ENCODE measurements around the gene CHST4. TPM values are rescaled to one million over a fixed set of nuclear protein-coding genes. Genes with fewer than 3 reads are reported as not detected.
"Not testable (repeated sequence)": the region's sequence is repeated elsewhere in the genome, so short reads cannot be mapped to it uniquely, and the experiment has no call there.

Gene CHST4
- total RNA-seq, 4 donors from 2014 or later = 0.15 to 4.3 TPM; not detected in 2

DNA sequence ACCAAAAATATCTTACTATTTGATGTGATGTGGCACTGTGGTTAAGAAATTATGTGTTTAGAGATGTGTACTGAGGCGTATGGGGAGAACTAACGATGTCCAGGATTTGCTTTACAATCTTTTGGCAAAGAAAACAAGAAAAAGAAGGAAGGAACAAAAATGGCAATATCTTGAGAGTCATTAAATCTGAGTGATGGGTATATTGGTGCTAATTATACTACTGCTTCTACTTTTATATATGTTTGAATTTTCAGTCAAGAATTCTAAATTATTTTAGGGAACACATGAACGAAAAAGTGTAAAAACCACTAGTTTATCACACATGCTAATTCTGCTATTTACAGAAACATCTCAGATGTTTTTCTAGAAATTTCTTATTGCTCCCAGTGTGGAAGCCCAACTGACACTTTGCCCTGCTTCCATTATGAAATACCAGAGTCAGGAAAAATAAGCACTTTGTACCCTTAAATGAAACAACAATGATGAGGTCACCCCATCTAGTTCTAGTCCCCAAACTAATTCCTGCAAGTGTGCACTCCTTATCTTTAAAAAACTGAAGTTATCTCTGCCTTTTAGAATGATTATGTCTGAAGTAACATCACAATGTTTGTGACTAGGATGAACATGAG, 31.8 kb downstream of the CHST4 start:
- no peak for ATAC-seq
- no peaks in the 10 kb centered on the region for H3K27me3 ChIP-seq
- no peaks in the 10 kb centered on the region for H3K9me3 ChIP-seq
- no peak overlapping the region for H3K4me3 ChIP-seq
- no peak overlapping the region for H3K27ac ChIP-seq
- WGBS, 2 donors (ENCODE audit: low coverage in 1 of 2) = 65 to 70% methylated on average over 3 of the region's 3 CpGs
- no peak for TF ChIP-seq EP300 (IDR thresholded peaks at IDR 0.05)
- H3K4me1 ChIP-seq = no peaks in the 10 kb centered on the region
- no peaks in the 10 kb centered on the region for H3K36me3 ChIP-seq

- no peaks in the 10 kb centered on the region for H3K9me3 ChIP-seq
- no peak overlapping the region for H3K4me3 ChIP-seq
- no peaks in the 10 kb centered on the region for H3K27me3 ChIP-seq
- no peaks in the 10 kb centered on the region for H3K36me3 ChIP-seq
- no peak for ATAC-seq
- H3K27ac ChIP-seq = no peak overlapping the region
- TF ChIP-seq EP300 (IDR thresholded peaks at IDR 0.05) (no peak), CTCF (IDR thresholded peaks at IDR 0.05) (no peak), POLR2A (IDR thresholded peaks at IDR 0.05) (no peak), POLR2AphosphoS5 (IDR thresholded peaks at IDR 0.05) (no peak)
- H3K4me1 ChIP-seq = peaks cover 0 to 7% (median 0%) of the 10 kb centered on the region in 3 donors
Observed at GRCh38 chr16:71559855-71560254, 33.6 kb downstream of the CHST4 start.

DNA sequence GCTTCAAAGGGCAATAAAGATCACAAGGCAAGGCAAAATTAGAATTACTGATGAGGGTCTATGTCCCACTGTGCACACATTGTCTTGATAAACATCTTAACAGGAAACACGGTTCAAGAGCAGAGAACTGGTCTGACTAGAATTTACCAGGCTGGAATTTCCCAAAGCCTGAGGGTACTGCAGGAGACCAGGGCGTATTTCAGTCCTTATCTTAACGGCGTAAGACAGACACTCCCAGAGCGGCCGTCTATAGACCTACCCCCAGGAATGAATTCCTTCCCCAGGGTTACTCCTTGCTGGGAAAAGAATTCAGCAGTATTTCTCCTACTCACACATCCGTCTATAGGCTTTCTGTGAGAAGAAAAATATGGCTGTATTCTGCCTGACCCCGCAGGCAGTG, 35.7 kb downstream of the CHST4 start:
- H3K27ac ChIP-seq, H3K27me3 ChIP-seq, H3K4me1 ChIP-seq, H3K9me3 ChIP-seq, ATAC-seq, H3K4me3 ChIP-seq, H3K36me3 ChIP-seq: not testable (repeated sequence)
- WGBS, 2 donors (ENCODE audit: low coverage in 1 of 2) = 81 to 92% methylated on average over 7 to 8 of the region's 8 CpGs

DNA sequence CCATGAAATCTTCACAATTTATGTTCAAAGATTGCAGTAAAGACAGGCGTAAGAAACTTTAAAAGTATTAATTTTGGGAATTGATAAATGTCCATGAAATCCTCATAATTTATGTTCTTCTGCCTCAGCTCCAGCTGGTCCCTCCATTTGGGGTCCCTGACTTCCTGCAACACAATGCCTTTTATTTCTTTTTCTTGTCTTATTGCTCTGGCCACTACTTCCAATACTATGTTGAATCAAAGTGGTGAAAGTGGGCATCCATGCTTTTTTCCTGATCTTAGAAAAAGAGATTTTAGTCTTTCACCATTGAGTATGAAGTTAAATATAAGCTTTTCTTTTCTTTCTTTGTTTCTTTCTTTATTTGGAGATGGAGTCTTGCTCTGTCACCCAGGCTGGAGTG, 36.3 kb downstream of the CHST4 start:
- Histone ChIP-seq H3K9me3 (no peaks in the 10 kb centered on the region), H3K27me3 (no peaks in the 10 kb centered on the region), H3K27ac (no peak overlapping the region), H3K4me3 (no peak overlapping the region), H3K36me3 (no peaks in the 10 kb centered on the region), H3K4me1 (peaks cover 0 to 7% (median 0%) of the 10 kb centered on the region in 3 donors)
- TF ChIP-seq CTCF (IDR thresholded peaks at IDR 0.05) (no peak), POLR2AphosphoS5 (IDR thresholded peaks at IDR 0.05) (no peak), EP300 (IDR thresholded peaks at IDR 0.05) (no peak), POLR2A (IDR thresholded peaks at IDR 0.05) (no peak)
- WGBS, 2 donors (ENCODE audit: low coverage in 1 of 2) = 85 to 100% methylated on average over 1 of the region's 1 CpG
- no peak for ATAC-seq

- no peaks in the 10 kb centered on the region for H3K36me3 ChIP-seq
- H3K9me3 ChIP-seq = no peaks in the 10 kb centered on the region
- WGBS, 2 donors (ENCODE audit: low coverage in 1 of 2) = 4 to 5% methylated on average over 5 to 16 of the region's 19 CpGs
- H3K27ac ChIP-seq = peak overlapping the region in 3 of 4 donors; percentile 67 to 75 (median 72)
- no peaks in the 10 kb centered on the region for H3K27me3 ChIP-seq
- no peak for ATAC-seq
- peaks cover 0 to 7% (median 0%) of the 10 kb centered on the region in 3 donors for H3K4me1 ChIP-seq
- peak overlapping the region; percentile 50 to 61 for H3K4me3 ChIP-seq
- TF ChIP-seq CTCF (IDR thresholded peaks at IDR 0.05) (no peak), POLR2A (IDR thresholded peaks at IDR 0.05) (no peak), EP300 (IDR thresholded peaks at IDR 0.05) (no peak), POLR2AphosphoS5 (IDR thresholded peaks at IDR 0.05) (no peak)
Observed at GRCh38 chr16:71564335-71564967, 38.2 kb downstream of the CHST4 start.

All from gastroesophageal sphincter (tissue), 4 donors.